GM23338 (cell line): Measurements from ENCODE around the gene IQUB. TPM values are rescaled to one million over a fixed set of nuclear protein-coding genes. Genes with fewer than 3 reads are reported as not detected.
A peak's percentile ranks its signal among the peaks of the same experiment; 100 is the strongest.

Source experiments
- ATAC-seq: fragments of 200-7000 bp; cut with Tn5 transposase; 3 replicates; pipeline ENCODE4 v1.9.1; 2020
- DNase-seq: peaks from one replicate; pipeline ENCODE4 v3.0.0-alpha.2; 2015; ENCODE audit warnings: low spot score
- H2AFZ ChIP-seq: fragments of 200-600 bp; sonication (generic); 2 replicates; pipeline ENCODE4 v1.8.0; 2016; ENCODE audit warnings: antibody characterized with exemption, mild to moderate bottlenecking, moderate library complexity
- H3F3A ChIP-seq: fragments of 200-600 bp; sonication (generic); replicated peaks from 2 replicates; pipeline ENCODE4 v1.8.0; 2017; ENCODE audit warnings: antibody characterized with exemption, mixed run types, low read depth
- H3K27ac ChIP-seq: fragments of 200-600 bp; sonication (generic); 2 replicates; pipeline ENCODE4 v1.6.1; 2016; ENCODE audit warnings: low read depth
- H3K27me3 ChIP-seq: fragments of 200-600 bp; sonication (generic); 2 replicates; pipeline ENCODE4 v1.8.0; 2016; ENCODE audit warnings: mild to moderate bottlenecking, mixed run types, moderate library complexity; ENCODE audit not compliant: insufficient read depth
- H3K36me3 ChIP-seq: fragments of 200-600 bp; sonication (generic); 2 replicates; pipeline ENCODE4 v1.8.0; 2016; ENCODE audit warnings: mild to moderate bottlenecking; ENCODE audit not compliant: insufficient read depth
- H3K4me1 ChIP-seq: fragments of 200-600 bp; sonication (generic); 2 replicates; pipeline ENCODE4 v1.8.0; 2016; ENCODE audit warnings: mild to moderate bottlenecking, moderate library complexity; ENCODE audit not compliant: insufficient read depth
- H3K4me2 ChIP-seq: fragments of 200-600 bp; sonication (generic); 2 replicates; pipeline ENCODE4 v1.7.1; 2017; ENCODE audit warnings: mixed run types
- H3K4me3 ChIP-seq: fragments of 200-600 bp; sonication (generic); 2 replicates; pipeline ENCODE4 v1.6.1; 2016; ENCODE audit warnings: mixed run types
- H3K79me2 ChIP-seq: fragments of 200-600 bp; sonication (generic); replicated peaks from 2 replicates; pipeline ENCODE4 v1.8.0; 2017; ENCODE audit warnings: mild to moderate bottlenecking; ENCODE audit not compliant: insufficient read depth
- H3K9me2 ChIP-seq: fragments of 200-600 bp; sonication (generic); 2 replicates; pipeline ENCODE4 v1.8.0; 2017; ENCODE audit not compliant: insufficient read depth
- H4K20me1 ChIP-seq: fragments of 200-600 bp; sonication (generic); replicated peaks from 2 replicates; pipeline ENCODE4 v1.8.0; 2017; ENCODE audit warnings: mild to moderate bottlenecking; ENCODE audit not compliant: insufficient read depth
- H3K27ac Mint-ChIP-seq: 2 replicates; pipeline ENCODE4 v1.8.0; 2020; ENCODE audit warnings: inconsistent platforms, mild to moderate bottlenecking, moderate library complexity, mixed read lengths
- H3K27me3 Mint-ChIP-seq: 3 replicates; pipeline ENCODE4 v1.8.0; 2022; ENCODE audit warnings: low read depth, mild to moderate bottlenecking, moderate library complexity, mixed read lengths, inconsistent platforms; ENCODE audit not compliant: insufficient read depth, poor library complexity
- H3K36me3 Mint-ChIP-seq: 3 replicates; pipeline ENCODE4 v1.8.0; 2021; ENCODE audit warnings: low read depth, mild to moderate bottlenecking, inconsistent platforms, moderate library complexity, mixed read lengths
- H3K4me1 Mint-ChIP-seq: 3 replicates; pipeline ENCODE4 v1.8.0; 2020; ENCODE audit warnings: mild to moderate bottlenecking, inconsistent platforms, mixed read lengths
- H3K4me3 Mint-ChIP-seq: 3 replicates; pipeline ENCODE4 v1.8.0; 2021; ENCODE audit warnings: moderate library complexity, mild to moderate bottlenecking, inconsistent platforms, mixed read lengths
- H3K9me3 Mint-ChIP-seq: 3 replicates; pipeline ENCODE4 v1.8.0; 2020; ENCODE audit warnings: moderate library complexity, mild to moderate bottlenecking, inconsistent platforms, mixed read lengths
- CTCF ChIP-seq, 2 experiments: fragments of 200-600 bp in 1 of 2; sonication (generic) in 1 of 2; conservative IDR thresholded peaks; 2 replicates each; pipeline versions ENCODE4 v1.5.1 to v1.6.1; 2016 to 2017; ENCODE audit warnings: antibody characterized with exemption in 2 of 2, low read depth in 2 of 2, mild to moderate bottlenecking in 2 of 2, moderate library complexity in 1 of 2
- ETS1 ChIP-seq: IDR thresholded peaks from 2 replicates; pipeline ENCODE4 v1.6.1; 2016; ENCODE audit warnings: antibody characterized with exemption
- EZH2 ChIP-seq: fragments of 200-600 bp; sonication (generic); IDR thresholded peaks from one replicate; pipeline ENCODE4 v1.8.0; 2017; ENCODE audit warnings: antibody characterized with exemption, mild to moderate bottlenecking, low read depth; ENCODE audit not compliant: unreplicated experiment
- EZH2phosphoT487 ChIP-seq: fragments of 200-600 bp; sonication (generic); IDR thresholded peaks from one replicate; pipeline ENCODE4 v1.8.1; 2018; ENCODE audit warnings: antibody characterized with exemption; ENCODE audit not compliant: unreplicated experiment
- JUNB ChIP-seq: IDR thresholded peaks from one replicate; pipeline ENCODE4 v1.6.1; 2016; ENCODE audit warnings: antibody characterized with exemption; ENCODE audit not compliant: unreplicated experiment
- NANOG ChIP-seq: IDR thresholded peaks from 2 replicates; pipeline ENCODE4 v1.6.1; 2016; ENCODE audit warnings: antibody characterized with exemption, borderline replicate concordance
- POLR2AphosphoS5 ChIP-seq: IDR thresholded peaks from 2 replicates; pipeline ENCODE4 v1.6.1; 2016; ENCODE audit warnings: antibody characterized with exemption, low read depth
- STAT1 ChIP-seq: IDR thresholded peaks from one replicate; pipeline ENCODE4 v1.6.1; 2016; ENCODE audit warnings: antibody characterized with exemption; ENCODE audit not compliant: unreplicated experiment
- ZNF331 ChIP-seq: fragments of 250-450 bp; sonication (Bioruptor Pico); IDR thresholded peaks from 2 replicates; pipeline ENCODE4 v1.5.0; 2020; ENCODE audit warnings: low read depth, mild to moderate bottlenecking, moderate library complexity
- ZNF462 ChIP-seq: fragments of 250-450 bp; sonication (Bioruptor Pico); IDR thresholded peaks from 2 replicates; pipeline ENCODE4 v1.5.0; 2020; ENCODE audit warnings: mild to moderate bottlenecking, moderate library complexity
- polyA plus RNA-seq: library from polyadenylated mRNA; unstranded; fragments of >200 nt; fragmentation: Nextera tagmentation; extraction: Ambion mirVana; gene quantifications from 2 replicates; pipeline ENCODE4 v1.2.1, GENCODE V29; 2016
- total RNA-seq: library from RNA; depleted of rRNA; stranded (reverse); fragments of >200 nt; shearing (Covaris generic); gene quantifications from 2 replicates; pipeline ENCODE4 v1.2.3, GENCODE V29; 2014

The IQUB gene
- total and polyA plus RNA-seq, 2 experiments from 2014 or later = 0.79 to 1.1 TPM

- peak overlapping the region; percentile 66; the same call in 1 of the 2 replicates for H2AFZ ChIP-seq
- peak; percentile 65 for ATAC-seq
Observed at GRCh38 chr7:123573341-123573740, 38.9 kb upstream of the IQUB start.

More at GRCh38 chr7:123573341-123573740, 38.9 kb upstream of the IQUB start:
- no peaks in the 10 kb centered on the region for H3K36me3 ChIP-seq
- Mint-ChIP-seq H3K4me1 (peaks cover 35% of the 10 kb centered on the region), H3K9me3 (no peaks in the 10 kb centered on the region), H3K27me3 (peaks cover 5% of the 10 kb centered on the region), H3K4me3 (no peak overlapping the region), H3K36me3 (no peaks in the 10 kb centered on the region), H3K27ac (peak overlapping the region; percentile 63; the same call in 1 of the 2 replicates)
- H3K4me3 ChIP-seq = no peak overlapping the region
- peak; percentile 37 for DNase-seq
- H3K4me2 ChIP-seq = peak overlapping the region; percentile 18; the same call in 1 of the 2 replicates
- no peaks in the 10 kb centered on the region for H4K20me1 ChIP-seq
- no peak overlapping the region for H3K27ac ChIP-seq
- no peaks in the 10 kb centered on the region for H3K27me3 ChIP-seq
- no peaks in the 10 kb centered on the region for H3F3A ChIP-seq
- TF ChIP-seq EZH2 (no peak), NANOG (no peak), JUNB (no peak), STAT1 (no peak), ETS1 (no peak), CTCF (conservative IDR thresholded peaks at IDR 0.05; ENCODE audit: low read depth in 2 of 2) (no peak), EZH2phosphoT487 (no peak), ZNF462 (CRISPR knock-in tag) (no peak), ZNF331 (CRISPR knock-in tag) (no peak), POLR2AphosphoS5 (no peak)
- no peaks in the 10 kb centered on the region for H3K79me2 ChIP-seq
- peaks cover 27% of the 10 kb centered on the region for H3K4me1 ChIP-seq
- H3K9me2 ChIP-seq = no peaks in the 10 kb centered on the region
